GM19043 (cell line): ENCODE results near the gene CDC42EP3.

Source experiments
- ATAC-seq: cut with Tn5 transposase; IDR thresholded peaks from one replicate; pipeline ENCODE4 v1.9.1; 2021; ENCODE audit warnings: low read depth; ENCODE audit not compliant: unreplicated experiment

CDC42EP3 gene

GRCh38 chr2:37637985-37638384 lies 33.5 kb downstream of the CDC42EP3 start:
- ATAC-seq: no peak

- ATAC-seq: no peak
Measured at GRCh38 chr2:37637190-37637860, 34.1 kb downstream of the CDC42EP3 start.

- no peak for ATAC-seq
Measured at GRCh38 chr2:37636381-37637066, 34.9 kb downstream of the CDC42EP3 start.

GRCh38 chr2:37635504-37636380 lies 35.7 kb downstream of the CDC42EP3 start:
- peak; percentile 78 for ATAC-seq

GRCh38 chr2:37634914-37635503 lies 36.4 kb downstream of the CDC42EP3 start:
- no peak for ATAC-seq

- no peak for ATAC-seq
Measured at GRCh38 chr2:37633845-37634244, 37.6 kb downstream of the CDC42EP3 start.

- no peak for ATAC-seq
Measured at GRCh38 chr2:37633234-37633633, 38.2 kb downstream of the CDC42EP3 start.

GRCh38 chr2:37632310-37632709 lies 39.1 kb downstream of the CDC42EP3 start:
- ATAC-seq: no peak

GRCh38 chr2:37631698-37632097 lies 39.7 kb downstream of the CDC42EP3 start:
- ATAC-seq: no peak

GRCh38 chr2:37631292-37631691 lies 40.1 kb downstream of the CDC42EP3 start:
- ATAC-seq: no peak

GRCh38 chr2:37630776-37631175 lies 40.7 kb downstream of the CDC42EP3 start:
- ATAC-seq: no peak

GRCh38 chr2:37630301-37630700 lies 41.1 kb downstream of the CDC42EP3 start:
- ATAC-seq: no peak

GRCh38 chr2:37629529-37629928 lies 41.9 kb downstream of the CDC42EP3 start:
- no peak for ATAC-seq

GRCh38 chr2:37627710-37628109 lies 43.7 kb downstream of the CDC42EP3 start:
- no peak for ATAC-seq

- ATAC-seq: no peak
Measured at GRCh38 chr2:37625796-37626571, 45.5 kb downstream of the CDC42EP3 start.

GRCh38 chr2:37625156-37625555 lies 46.3 kb downstream of the CDC42EP3 start:
- ATAC-seq: no peak

GRCh38 chr2:37623971-37624900 lies 47.2 kb downstream of the CDC42EP3 start:
- ATAC-seq: peak; percentile 84

- ATAC-seq: no peak
Measured at GRCh38 chr2:37623406-37623805, 48.0 kb downstream of the CDC42EP3 start.

- ATAC-seq: no peak
Measured at GRCh38 chr2:37622450-37623100, 48.9 kb downstream of the CDC42EP3 start.
